Measurements from ENCODE around the gene HTR3B. TPM values are rescaled to one million over a fixed set of nuclear protein-coding genes. Genes with fewer than 3 reads are reported as not detected.

HTR3B gene
- total and polyA plus RNA-seq, 2 of the 4 experiments (the other 2 are of a cell fraction): not detected

- no peak overlapping the region for H3K18ac ChIP-seq (ENCODE audit: low read depth, low read length)
- H3K4me3 ChIP-seq (ENCODE audit: insufficient read depth, low read depth, low read length): no peak overlapping the region
- H3K9ac ChIP-seq (ENCODE audit: low read depth, low read length): no peak overlapping the region
- H3K9me1 ChIP-seq (ENCODE audit: insufficient read depth, low read length): no peaks in the 10 kb centered on the region
- intact Hi-C loops (cut with micrococcal nuclease) (no loop called here), dilution Hi-C loops (cut with HindIII; ENCODE audit: low sequenced_read_pairs, unreplicated experiment) (no loop called here), in situ Hi-C loops (cut with MboI; ENCODE audit: low sequenced_read_pairs) (no loop called here)
- no peak overlapping the region for H3K14ac ChIP-seq (replicated peaks; ENCODE audit: low read depth, low read length)
- CTCF ChIA-PET: no interaction called here
- no peak overlapping the region for H4K91ac ChIP-seq (ENCODE audit: insufficient read depth, low read depth, low read length)
- no peak overlapping the region for H2BK20ac ChIP-seq (ENCODE audit: low read depth, low read length)
- H2AFZ ChIP-seq (replicated peaks; ENCODE audit: low read length, poor library complexity): no peak overlapping the region
- H2BK5ac ChIP-seq (ENCODE audit: low read depth, low read length, poor library complexity, severe bottlenecking): no peak overlapping the region
- no peaks in the 10 kb centered on the region for H3K27me3 ChIP-seq (ENCODE audit: control insufficient read depth, insufficient read depth, low read length)
- no peak overlapping the region for H3K23ac ChIP-seq (ENCODE audit: low read depth, low read length)
- H3K4me2 ChIP-seq (ENCODE audit: low read depth, low read length): no peak overlapping the region
- H3K36me3 ChIP-seq (ENCODE audit: control insufficient read depth, insufficient read depth, low read length): peaks cover 3% of the 10 kb centered on the region
- H2BK120ac ChIP-seq (ENCODE audit: low read depth, low read length): no peak overlapping the region
- no TSS peak for BruUV-seq (replicated peaks)
- H3K56ac ChIP-seq (ENCODE audit: extremely low read depth, insufficient read depth, low read length): no peak overlapping the region
- H2AK9ac ChIP-seq (replicated peaks; ENCODE audit: low read depth, low read length, poor library complexity): no peak overlapping the region
- POLR2A ChIA-PET (ENCODE audit: unreplicated experiment): no interaction called here
- no peak for ATAC-seq (ENCODE audit: low read depth)
- no peaks in the 10 kb centered on the region for H3K9me3 ChIP-seq (ENCODE audit: control insufficient read depth, insufficient read depth, low read length)
- no peak overlapping the region for H2AK5ac ChIP-seq (ENCODE audit: low read depth, low read length)
- no peak overlapping the region for H3K4ac ChIP-seq (ENCODE audit: low read depth, low read length)
- H4K8ac ChIP-seq (ENCODE audit: low read depth in 2 of 2, low read length in 2 of 2): no peak overlapping the region
- no peaks in the 10 kb centered on the region for H3K4me1 ChIP-seq (ENCODE audit: control insufficient read depth, insufficient read depth, low read length)
- H4K20me1 ChIP-seq (ENCODE audit: insufficient read depth, low read length): no peaks in the 10 kb centered on the region
- no peak for DNase-seq
- no peak for TF ChIP-seq POLR2A (IDR thresholded peaks at IDR 0.05; ENCODE audit: low read depth, low read length)
- no peak for TF ChIP-seq FOS (IDR thresholded peaks at IDR 0.05; ENCODE audit: low read depth, low read length)
- no peak for TF ChIP-seq CEBPB (IDR thresholded peaks at IDR 0.05; ENCODE audit: low read depth, low read length)
- no peak for TF ChIP-seq MAFK (IDR thresholded peaks at IDR 0.05; ENCODE audit: low read depth, low read length)
- TF ChIP-seq MXI1 (IDR thresholded peaks at IDR 0.05; ENCODE audit: borderline replicate concordance, low read depth, low read length): no peak
- no peak for TF ChIP-seq ELK1 (IDR thresholded peaks at IDR 0.05; ENCODE audit: borderline replicate concordance, low read depth, low read length)
- no peak for TF ChIP-seq NFE2L2 (IDR thresholded peaks at IDR 0.05; ENCODE audit: low read depth, low read length)
- TF ChIP-seq, protein P1, sequence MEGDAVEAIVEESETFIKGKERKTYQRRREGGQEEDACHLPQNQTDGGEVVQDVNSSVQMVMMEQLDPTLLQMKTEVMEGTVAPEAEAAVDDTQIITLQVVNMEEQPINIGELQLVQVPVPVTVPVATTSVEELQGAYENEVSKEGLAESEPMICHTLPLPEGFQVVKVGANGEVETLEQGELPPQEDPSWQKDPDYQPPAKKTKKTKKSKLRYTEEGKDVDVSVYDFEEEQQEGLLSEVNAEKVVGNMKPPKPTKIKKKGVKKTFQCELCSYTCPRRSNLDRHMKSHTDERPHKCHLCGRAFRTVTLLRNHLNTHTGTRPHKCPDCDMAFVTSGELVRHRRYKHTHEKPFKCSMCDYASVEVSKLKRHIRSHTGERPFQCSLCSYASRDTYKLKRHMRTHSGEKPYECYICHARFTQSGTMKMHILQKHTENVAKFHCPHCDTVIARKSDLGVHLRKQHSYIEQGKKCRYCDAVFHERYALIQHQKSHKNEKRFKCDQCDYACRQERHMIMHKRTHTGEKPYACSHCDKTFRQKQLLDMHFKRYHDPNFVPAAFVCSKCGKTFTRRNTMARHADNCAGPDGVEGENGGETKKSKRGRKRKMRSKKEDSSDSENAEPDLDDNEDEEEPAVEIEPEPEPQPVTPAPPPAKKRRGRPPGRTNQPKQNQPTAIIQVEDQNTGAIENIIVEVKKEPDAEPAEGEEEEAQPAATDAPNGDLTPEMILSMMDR (conservative IDR thresholded peaks at IDR 0.05; ENCODE audit: low read depth, low read length): no peak
- TF ChIP-seq RCOR1 (IDR thresholded peaks at IDR 0.05; ENCODE audit: insufficient replicate concordance, low read length): no peak
- no peak for TF ChIP-seq BHLHE40 (IDR thresholded peaks at IDR 0.05; ENCODE audit: low read depth, low read length)
- TF ChIP-seq SMC3 (IDR thresholded peaks at IDR 0.05; ENCODE audit: low read depth, low read length): no peak
- TF ChIP-seq MAZ (IDR thresholded peaks at IDR 0.05; ENCODE audit: borderline replicate concordance, low read depth, low read length): no peak
- no peak for TF ChIP-seq RFX5 (IDR thresholded peaks at IDR 0.05; ENCODE audit: low read depth, low read length)
- TF ChIP-seq USF2 (IDR thresholded peaks at IDR 0.05; ENCODE audit: low read depth, low read length): no peak
- H3K27ac ChIP-seq (ENCODE audit: insufficient read depth, low read length): no peak overlapping the region
- no peak overlapping the region for H2BK15ac ChIP-seq (ENCODE audit: low read depth, low read length)
- no CpG with 5 or more reads among the region's 6 CpGs for WGBS, 2 experiments (ENCODE audit: extremely low coverage in 2 of 2, insufficient read length in 1 of 2)
- H3K79me1 ChIP-seq (ENCODE audit: low read depth in 1 of 2, low read length in 2 of 2): peaks cover 3 to 9% of the 10 kb centered on the region in 2 experiments; a peak in 3 of 4 replicates
- H4K5ac ChIP-seq (ENCODE audit: low read depth, low read length): no peak overlapping the region
Measured at GRCh38 chr11:113855803-113856202, 48.8 kb upstream of the HTR3B start.
